HEK293 (cell line): ENCODE results near the gene KIF4B.

Experiments
- ATF2 ChIP-seq: fragments of 450-650 bp; formaldehyde crosslinking; IDR thresholded peaks from 2 replicates; pipeline ENCODE4 v1.5.1; 2016; ENCODE audit warnings: missing biosample characterization, missing genetic modification characterization, low read depth
- CTCF ChIP-seq: fragments of 450-650 bp; formaldehyde crosslinking; IDR thresholded peaks from 2 replicates; pipeline ENCODE4 v1.5.1; 2016; ENCODE audit warnings: missing biosample characterization, missing genetic modification characterization
- MEIS1 ChIP-seq: sonication (generic); formaldehyde crosslinking; IDR thresholded peaks from 2 replicates; pipeline ENCODE4 v1.8.1; 2022; ENCODE audit warnings: missing genetic modification reagents, mild to moderate bottlenecking, borderline replicate concordance
- MZF1 ChIP-seq: fragments of 450-650 bp; formaldehyde crosslinking; IDR thresholded peaks from 2 replicates; pipeline ENCODE4 v1.5.1; 2017; ENCODE audit warnings: missing biosample characterization, missing genetic modification characterization, borderline replicate concordance
- ZFP3 ChIP-seq: fragments of 450-650 bp; formaldehyde crosslinking; IDR thresholded peaks from 2 replicates; pipeline ENCODE4 v1.5.1; 2016; ENCODE audit warnings: low read depth, missing biosample characterization, missing genetic modification characterization
- ZNF19 ChIP-seq: fragments of 450-650 bp; formaldehyde crosslinking; IDR thresholded peaks from 2 replicates; pipeline ENCODE4; 2016; ENCODE audit warnings: missing biosample characterization, missing genetic modification characterization, low read depth
- ZNF274 ChIP-seq, 2 experiments: fragments of 200-500 bp in 1 of 2; fragments of 450-650 bp in 1 of 2; sonication (Bioruptor generic) in 1 of 2; formaldehyde crosslinking in 1 of 2; IDR thresholded peaks; 2 replicates each; pipeline versions ENCODE4 v1.5.1 to v1.6.1; 2014 to 2016; ENCODE audit warnings: borderline replicate concordance in 1 of 2, inconsistent platforms in 1 of 2, low read length in 1 of 2, missing biosample characterization in 1 of 2, missing genetic modification characterization in 1 of 2
- TF ChIP-seq, protein P1 (sequence below): fragments of 450-650 bp; formaldehyde crosslinking; IDR thresholded peaks from 2 replicates; pipeline ENCODE4 v1.5.1; 2016; ENCODE audit warnings: missing biosample characterization, missing genetic modification characterization
- TF ChIP-seq, protein P2 (sequence below): fragments of 450-650 bp; formaldehyde crosslinking; IDR thresholded peaks from 2 replicates; pipeline ENCODE4 v1.5.1; 2016; ENCODE audit warnings: missing biosample characterization, missing genetic modification characterization
- TF ChIP-seq, protein P3 (sequence below): fragments of 450-650 bp; formaldehyde crosslinking; IDR thresholded peaks from 2 replicates; pipeline ENCODE4 v1.5.1; 2016; ENCODE audit warnings: missing biosample characterization, missing genetic modification characterization
- TF ChIP-seq, protein P4 (sequence below): fragments of 450-650 bp; formaldehyde crosslinking; IDR thresholded peaks from 2 replicates; pipeline ENCODE4 v1.5.1; 2016; ENCODE audit warnings: missing biosample characterization, missing genetic modification characterization, borderline replicate concordance

DNA sequence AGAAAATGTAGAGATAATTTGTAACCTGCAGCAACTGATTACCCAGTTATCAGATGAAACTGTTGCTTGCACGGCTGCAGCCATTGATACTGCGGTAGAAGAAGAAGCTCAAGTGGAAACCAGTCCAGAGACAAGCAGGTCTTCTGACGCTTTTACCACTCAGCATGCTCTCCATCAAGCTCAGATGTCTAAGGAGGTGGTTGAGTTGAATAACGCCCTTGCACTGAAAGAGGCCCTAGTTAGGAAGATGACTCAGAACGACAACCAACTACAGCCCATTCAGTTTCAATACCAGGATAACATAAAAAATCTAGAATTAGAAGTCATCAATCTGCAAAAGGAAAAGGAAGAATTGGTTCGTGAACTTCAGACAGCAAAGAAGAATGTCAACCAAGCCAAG lies 1.7 kb downstream of the KIF4B start:
- TF ChIP-seq ZNF19 (tag by site-specific recombination) (no peak), ZFP3 (tag by site-specific recombination) (no peak), MZF1 (tag by site-specific recombination) (no peak), ATF2 (tag by site-specific recombination) (no peak), ZNF274 (IDR thresholded peaks at IDR 0.05; ENCODE audit: low read length) (no peak), ZNF274 (tag by site-specific recombination; IDR thresholded peaks at IDR 0.05; ENCODE audit: borderline replicate concordance) (no peak), CTCF (no peak), MEIS1 (CRISPR knock-in tag) (no peak)
- TF ChIP-seq, protein P1, sequence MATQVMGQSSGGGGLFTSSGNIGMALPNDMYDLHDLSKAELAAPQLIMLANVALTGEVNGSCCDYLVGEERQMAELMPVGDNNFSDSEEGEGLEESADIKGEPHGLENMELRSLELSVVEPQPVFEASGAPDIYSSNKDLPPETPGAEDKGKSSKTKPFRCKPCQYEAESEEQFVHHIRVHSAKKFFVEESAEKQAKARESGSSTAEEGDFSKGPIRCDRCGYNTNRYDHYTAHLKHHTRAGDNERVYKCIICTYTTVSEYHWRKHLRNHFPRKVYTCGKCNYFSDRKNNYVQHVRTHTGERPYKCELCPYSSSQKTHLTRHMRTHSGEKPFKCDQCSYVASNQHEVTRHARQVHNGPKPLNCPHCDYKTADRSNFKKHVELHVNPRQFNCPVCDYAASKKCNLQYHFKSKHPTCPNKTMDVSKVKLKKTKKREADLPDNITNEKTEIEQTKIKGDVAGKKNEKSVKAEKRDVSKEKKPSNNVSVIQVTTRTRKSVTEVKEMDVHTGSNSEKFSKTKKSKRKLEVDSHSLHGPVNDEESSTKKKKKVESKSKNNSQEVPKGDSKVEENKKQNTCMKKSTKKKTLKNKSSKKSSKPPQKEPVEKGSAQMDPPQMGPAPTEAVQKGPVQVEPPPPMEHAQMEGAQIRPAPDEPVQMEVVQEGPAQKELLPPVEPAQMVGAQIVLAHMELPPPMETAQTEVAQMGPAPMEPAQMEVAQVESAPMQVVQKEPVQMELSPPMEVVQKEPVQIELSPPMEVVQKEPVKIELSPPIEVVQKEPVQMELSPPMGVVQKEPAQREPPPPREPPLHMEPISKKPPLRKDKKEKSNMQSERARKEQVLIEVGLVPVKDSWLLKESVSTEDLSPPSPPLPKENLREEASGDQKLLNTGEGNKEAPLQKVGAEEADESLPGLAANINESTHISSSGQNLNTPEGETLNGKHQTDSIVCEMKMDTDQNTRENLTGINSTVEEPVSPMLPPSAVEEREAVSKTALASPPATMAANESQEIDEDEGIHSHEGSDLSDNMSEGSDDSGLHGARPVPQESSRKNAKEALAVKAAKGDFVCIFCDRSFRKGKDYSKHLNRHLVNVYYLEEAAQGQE (tag by site-specific recombination): no peak
- TF ChIP-seq, protein P2, sequence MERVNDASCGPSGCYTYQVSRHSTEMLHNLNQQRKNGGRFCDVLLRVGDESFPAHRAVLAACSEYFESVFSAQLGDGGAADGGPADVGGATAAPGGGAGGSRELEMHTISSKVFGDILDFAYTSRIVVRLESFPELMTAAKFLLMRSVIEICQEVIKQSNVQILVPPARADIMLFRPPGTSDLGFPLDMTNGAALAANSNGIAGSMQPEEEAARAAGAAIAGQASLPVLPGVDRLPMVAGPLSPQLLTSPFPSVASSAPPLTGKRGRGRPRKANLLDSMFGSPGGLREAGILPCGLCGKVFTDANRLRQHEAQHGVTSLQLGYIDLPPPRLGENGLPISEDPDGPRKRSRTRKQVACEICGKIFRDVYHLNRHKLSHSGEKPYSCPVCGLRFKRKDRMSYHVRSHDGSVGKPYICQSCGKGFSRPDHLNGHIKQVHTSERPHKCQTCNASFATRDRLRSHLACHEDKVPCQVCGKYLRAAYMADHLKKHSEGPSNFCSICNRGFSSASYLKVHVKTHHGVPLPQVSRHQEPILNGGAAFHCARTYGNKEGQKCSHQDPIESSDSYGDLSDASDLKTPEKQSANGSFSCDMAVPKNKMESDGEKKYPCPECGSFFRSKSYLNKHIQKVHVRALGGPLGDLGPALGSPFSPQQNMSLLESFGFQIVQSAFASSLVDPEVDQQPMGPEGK: no peak
- TF ChIP-seq, protein P3, sequence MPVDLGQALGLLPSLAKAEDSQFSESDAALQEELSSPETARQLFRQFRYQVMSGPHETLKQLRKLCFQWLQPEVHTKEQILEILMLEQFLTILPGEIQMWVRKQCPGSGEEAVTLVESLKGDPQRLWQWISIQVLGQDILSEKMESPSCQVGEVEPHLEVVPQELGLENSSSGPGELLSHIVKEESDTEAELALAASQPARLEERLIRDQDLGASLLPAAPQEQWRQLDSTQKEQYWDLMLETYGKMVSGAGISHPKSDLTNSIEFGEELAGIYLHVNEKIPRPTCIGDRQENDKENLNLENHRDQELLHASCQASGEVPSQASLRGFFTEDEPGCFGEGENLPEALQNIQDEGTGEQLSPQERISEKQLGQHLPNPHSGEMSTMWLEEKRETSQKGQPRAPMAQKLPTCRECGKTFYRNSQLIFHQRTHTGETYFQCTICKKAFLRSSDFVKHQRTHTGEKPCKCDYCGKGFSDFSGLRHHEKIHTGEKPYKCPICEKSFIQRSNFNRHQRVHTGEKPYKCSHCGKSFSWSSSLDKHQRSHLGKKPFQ (tag by site-specific recombination): no peak
- TF ChIP-seq, protein P4, sequence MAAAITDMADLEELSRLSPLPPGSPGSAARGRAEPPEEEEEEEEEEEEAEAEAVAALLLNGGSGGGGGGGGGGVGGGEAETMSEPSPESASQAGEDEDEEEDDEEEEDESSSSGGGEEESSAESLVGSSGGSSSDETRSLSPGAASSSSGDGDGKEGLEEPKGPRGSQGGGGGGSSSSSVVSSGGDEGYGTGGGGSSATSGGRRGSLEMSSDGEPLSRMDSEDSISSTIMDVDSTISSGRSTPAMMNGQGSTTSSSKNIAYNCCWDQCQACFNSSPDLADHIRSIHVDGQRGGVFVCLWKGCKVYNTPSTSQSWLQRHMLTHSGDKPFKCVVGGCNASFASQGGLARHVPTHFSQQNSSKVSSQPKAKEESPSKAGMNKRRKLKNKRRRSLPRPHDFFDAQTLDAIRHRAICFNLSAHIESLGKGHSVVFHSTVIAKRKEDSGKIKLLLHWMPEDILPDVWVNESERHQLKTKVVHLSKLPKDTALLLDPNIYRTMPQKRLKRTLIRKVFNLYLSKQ: no peak
